Limb (tissue), 2 donors: ENCODE measurements around the gene ILDR2.

ENCODE experiments used
- DNase-seq, 2 donors: peaks; one replicate each; pipeline ENCODE4 v3.0.0-alpha.2; 2016; ENCODE audit errors: extremely low spot score in 2 of 2

The ILDR2 gene

DNA sequence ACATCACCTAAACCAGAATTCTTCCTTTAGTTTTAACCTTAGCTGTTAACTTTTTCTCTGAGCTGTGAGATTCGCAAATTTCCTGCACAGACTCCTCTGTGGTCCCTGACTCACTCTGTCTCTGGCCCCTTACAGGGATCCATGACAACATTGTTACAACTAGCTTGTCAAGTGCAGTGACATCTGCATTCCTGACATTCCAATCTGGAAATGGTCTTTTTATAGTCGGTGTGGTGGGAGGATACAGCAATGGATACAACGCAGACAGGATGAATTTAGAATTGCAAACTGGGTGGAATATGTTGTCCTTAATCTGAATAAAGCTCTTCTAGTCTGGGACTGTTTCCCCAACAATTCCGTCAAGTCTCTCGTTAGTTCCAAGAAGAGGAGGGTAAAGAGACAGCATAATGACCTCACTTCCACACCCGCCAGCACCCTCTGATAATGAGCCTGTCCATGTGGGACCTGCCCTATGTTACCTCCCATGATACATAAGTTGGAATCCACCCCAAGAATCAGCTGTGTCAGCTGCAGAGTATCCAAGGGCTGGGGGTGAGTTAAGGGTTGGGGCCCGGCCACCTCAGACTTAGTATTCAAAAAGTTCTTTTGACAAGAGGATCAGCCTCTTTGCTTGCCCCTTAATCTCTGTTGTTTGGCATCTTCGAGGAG lies 49.4 kb downstream of the ILDR2 start:
- DNase-seq, result no peak

DNA sequence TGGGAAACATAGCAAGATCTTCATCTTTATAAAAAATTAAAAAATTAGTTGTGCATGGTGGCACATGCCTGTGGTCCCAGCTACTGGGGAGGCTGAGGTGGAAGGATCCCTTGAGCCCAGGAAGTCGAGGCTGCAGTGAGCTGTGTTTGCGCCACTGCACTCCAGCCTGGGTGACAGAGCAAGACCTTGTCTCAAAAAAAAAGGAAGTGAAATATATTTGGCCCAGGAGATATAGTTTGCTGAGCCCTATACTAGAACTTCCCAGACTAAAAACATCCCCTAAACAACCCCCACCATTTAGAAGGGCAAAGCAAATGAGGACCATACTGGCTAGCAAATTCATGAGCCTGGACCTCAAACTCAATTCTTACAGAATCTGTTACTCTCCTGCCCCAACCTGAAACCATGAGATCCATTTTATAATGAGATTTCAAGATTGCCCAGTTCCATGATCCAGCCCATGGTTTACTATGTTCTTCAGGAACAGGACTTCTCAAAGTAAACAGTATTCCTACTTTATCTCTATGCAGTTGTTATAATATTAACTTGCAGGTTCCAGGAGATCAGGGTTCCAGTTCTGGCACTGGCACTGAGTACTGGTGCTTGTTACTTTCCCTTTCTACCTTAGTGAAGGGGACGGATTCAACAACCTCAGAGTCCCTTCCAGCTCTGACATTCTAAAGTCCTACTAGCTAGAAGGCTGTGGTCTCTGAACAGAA lies 50.4 kb downstream of the ILDR2 start:
- DNase-seq, result no peak

DNA sequence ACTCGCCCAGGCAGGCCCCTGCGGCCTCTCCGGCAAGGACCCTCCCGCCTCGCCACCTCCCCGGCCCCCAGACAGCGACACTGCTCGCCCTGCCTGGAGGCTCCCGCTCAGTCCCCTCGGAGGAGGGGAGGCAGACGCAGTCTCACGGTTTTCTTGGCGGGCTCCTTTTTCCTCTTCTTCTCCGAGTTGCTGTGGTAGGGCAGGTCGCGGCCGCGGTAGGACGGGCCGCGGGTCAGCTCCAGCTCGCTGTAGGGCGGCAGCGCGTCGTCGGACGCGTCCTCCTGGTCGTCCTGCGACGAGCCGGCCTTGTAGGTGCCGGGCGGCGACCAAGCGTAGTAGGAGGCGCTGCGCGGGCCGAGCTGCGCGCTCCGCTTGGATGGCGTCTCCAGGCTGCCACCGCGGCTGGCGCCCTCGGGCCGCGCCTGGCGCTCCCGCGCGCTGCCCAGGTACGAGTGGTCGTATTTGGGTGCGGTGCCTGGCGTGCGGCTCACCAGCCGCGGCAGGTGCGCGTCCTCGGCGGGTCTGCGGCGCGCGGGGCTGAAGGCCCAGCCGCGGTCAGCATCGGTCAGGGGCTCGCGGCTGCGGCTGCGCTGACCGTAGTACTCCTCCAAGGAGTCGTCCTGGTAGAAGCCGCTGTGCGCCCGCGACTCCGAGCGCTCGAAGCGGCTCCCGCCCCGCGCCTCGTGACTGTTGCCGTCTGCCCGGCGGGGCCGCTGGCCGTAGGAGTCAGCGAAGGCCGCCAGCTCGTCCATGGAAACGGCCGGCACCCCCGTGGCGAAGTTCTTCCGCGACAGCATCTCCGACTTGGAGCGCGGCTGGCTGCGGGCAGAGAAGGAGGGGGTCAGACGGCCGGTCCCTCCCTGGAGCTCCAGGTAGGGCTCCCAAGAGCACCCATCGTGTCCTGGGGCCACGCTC lies 54.5 kb downstream of the ILDR2 start:
- DNase-seq, result peak in 1 of 2 donors; percentile 55

DNA sequence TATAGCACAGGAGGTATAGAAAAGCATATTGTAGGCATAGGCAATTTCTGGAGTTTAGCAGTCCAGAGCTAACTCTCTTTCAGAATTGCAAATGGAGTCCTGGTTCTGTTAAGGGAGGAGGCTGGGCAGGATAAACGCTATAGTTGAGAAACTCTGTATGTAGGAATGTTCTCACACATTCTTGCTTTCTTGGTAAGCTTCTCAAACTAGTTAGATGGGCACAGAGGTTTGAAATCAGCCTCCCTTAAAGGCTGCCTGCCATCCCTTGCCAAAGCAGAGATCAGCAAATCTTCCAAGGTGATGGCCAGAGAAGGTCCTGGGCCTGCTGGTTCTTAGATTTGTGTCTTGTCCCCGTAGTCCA lies 56.4 kb downstream of the ILDR2 start:
- no peak for DNase-seq

DNA sequence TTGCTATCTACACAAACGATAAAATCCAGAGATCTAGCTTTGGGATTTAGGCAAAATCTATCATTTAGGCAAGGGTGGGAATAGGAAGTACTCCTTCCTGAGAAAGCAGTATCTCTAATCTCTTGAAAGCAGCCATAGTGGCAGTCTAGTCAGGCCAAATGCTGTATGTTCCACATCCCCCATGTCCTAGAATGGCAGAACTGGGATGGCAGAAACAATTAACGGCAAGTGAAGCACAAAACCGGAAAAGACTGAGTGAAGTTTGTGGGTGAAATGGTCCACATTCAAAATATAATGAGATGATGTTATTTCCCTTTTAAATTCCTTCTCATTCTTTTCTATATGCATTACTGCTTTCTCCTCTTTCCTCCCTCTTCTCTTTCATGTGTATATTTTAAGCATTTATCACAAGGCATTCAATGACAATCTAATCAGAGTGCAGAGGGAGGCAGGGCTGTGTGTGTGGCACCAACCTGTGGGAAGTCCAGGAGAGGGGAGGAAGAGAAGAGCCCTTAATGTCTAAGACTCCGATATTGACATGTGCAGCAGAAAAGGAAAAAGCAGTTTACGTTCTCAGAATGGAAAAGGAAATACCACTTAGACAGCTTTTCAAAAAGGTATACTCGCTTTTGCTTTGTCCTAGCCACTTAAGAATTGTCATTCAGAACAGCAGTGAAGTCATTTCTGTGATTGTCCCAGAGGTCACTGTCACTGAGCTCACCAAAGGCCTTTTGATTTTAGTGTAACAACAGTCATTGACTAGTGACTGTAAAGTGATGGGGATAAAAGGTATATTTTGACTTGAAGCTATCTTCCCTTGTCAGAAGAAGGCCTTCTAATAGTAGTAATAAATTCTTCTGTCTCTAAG lies 57.0 kb downstream of the ILDR2 start:
- no peak for DNase-seq

DNA sequence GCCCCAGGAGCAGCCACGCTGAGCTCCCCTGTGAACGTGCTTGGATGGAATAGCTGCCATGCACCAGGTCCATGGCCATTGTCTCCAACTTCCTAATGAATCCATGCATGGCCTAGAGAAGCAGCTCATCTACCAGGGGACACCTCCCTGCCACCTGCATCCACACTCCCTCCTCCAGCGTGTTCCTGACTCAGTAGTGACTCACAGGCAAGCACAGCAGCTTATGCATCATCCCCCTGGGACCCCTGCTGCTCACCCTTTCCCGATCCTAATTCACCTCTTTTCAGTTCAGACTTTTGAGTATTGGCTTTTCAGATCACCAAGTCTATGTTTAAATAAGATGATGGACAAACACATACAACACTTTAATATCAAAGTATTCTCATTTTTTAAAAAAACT lies 59.4 kb downstream of the ILDR2 start:
- no peak for DNase-seq

DNA sequence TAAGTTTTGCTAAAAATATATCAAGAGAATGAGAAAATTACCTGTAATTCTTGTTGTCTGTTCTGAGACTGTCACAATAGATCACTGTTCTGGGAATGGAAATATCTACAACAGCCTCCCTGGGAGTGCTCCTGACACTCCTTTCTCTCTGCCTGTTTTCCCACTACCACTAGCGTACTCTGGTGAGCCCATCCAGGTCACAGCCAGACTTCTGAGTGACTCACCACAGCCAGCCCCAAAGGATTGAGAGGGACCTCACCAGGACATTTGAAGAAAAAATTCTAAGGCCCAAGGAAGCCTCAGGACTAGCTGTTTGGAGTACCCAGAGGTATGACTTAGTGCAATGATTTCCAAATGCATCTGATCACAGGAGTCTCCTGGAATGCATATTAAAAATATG lies 60.3 kb downstream of the ILDR2 start:
- DNase-seq, result no peak

DNA sequence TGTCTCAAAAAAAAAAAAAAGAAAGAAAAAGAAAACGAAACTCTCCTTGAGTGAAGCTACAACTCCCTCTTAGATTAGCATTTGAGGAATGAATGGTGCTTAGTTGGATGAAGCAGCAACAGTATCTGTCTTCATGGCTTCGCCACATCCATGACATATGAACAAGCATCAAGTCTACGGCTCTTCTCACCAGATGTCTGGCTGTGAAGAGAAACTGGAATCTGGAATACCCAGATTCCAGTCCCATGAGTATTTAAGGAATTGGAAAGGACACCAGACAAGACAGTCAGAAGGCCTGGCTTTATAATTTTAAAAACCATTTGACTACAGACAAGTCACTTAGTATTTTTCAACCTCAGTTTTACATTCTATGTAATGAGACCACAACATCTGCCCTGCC lies 61.2 kb downstream of the ILDR2 start:
- no peak for DNase-seq

DNA sequence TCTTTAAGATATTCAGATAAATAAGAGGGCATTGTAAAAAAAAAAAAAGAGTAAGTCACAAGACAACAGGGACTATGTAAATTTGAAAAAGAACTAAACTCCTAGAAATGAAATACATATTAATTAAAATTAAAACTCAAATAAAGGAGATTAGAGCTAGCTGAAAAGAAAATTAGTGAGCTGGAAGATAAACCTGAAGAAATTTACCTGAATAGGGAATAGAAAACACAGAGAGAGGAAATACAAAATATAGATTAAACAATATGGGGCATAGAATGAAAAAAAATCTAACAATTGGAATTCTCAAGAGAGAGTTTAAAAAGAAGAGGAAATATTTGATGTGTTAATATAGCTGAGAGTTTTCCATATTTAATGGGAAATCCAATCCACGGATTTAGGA lies 63.7 kb downstream of the ILDR2 start:
- no peak for DNase-seq

DNA sequence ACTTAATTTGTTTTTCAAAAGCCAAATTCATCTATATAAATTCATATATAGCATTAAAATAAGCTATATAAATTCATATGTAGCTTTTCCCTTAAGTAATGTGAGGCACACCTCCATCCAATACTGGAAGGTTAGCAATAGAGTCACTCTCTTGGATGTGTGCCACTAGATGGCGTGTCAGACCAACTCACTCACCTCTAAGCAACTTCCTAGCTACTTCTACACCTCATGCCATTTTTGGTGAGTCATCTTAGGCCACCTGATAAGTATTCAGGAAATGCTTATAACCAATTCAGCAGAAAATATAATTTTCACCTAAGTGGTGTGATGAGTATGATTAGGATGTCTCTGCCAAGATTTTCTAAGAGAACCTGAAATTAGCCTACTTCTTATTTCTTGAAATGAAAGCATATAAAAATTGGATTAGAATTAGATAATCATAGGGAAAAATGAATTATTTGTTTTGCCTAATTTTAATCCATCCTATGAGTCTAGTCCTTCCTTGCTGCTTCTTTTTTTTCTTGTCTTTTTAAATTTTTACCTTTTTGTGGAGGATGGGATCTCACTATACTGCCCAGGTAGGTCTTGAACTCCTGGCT lies 64.8 kb downstream of the ILDR2 start:
- peak; percentile 67 to 76 for DNase-seq

DNA sequence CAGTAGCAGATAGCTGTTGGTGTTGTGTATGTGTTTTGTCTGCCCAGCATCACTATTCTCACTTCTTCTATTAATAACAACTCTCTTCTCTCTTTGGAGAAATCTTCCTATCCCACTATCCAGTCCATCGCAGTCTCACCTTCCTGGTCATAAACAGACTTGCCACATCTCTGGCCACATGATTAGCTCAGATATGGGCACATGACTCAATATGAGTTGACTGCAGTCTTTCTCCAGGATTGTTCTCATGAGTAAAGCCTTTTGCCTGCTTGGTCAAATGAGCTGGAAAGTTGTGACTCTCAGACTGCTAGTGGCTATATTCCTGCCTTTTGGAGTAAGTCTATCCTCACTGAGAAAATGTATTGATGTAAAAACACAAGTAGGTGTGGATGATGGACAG lies 66.4 kb downstream of the ILDR2 start:
- DNase-seq, result no peak

DNA sequence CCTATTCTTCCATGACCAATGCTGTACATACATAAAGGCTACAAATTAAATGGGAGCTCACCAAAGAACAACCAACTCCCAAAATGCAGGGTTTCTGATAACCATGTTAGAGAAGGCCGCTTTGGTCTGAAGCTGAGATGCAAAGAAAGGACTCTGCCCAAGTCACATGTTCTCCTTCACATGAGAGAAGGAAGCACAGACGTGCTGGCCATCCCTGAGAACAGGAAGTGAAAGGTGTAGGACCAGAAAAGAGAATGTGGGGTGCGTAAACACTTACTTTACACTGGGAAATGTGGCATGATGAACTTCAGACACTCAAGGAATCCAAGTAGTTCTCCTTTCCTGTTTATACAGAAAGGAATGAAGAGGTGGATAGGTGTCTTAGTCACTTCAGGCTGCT lies 67.6 kb downstream of the ILDR2 start:
- DNase-seq, result no peak

DNA sequence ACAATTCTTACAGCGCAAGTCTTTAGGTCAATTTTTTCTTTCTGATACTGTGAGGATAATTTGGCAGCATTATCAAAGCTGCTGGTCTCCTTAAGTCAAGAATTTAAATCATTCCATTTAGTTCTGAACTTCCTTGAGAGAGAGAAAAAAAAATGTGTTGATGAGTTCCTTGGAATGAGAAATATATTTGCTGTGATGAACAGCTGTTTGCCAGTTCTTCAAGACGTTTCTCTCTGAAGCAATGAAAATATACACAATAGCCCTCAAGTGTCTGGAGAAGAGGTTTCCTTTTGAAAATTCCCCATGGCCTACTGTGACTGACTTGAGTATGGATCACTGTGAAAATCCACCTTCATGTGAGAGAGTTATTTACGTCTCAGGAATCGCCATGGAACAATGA lies 68.3 kb downstream of the ILDR2 start:
- no peak for DNase-seq

DNA sequence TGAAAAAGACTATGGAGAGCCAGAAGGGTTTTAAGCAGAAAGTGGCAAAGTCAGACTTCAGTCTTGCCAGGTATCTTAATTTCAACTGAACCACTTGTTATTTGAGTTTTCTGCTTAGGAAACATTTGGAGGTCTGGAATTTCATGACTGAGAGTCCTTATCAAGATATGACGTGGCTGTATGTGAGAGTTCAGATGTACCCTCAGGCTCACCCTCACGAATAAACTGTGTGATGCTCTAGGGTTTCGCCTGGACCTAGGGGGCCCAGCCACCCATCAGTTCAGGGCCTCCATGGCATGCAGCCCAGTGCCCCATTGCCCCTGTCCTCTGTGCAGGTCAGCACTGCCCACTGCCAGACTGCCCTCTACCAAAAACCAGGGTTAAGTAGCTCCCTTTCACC lies 68.7 kb downstream of the ILDR2 start:
- DNase-seq, result no peak

DNA sequence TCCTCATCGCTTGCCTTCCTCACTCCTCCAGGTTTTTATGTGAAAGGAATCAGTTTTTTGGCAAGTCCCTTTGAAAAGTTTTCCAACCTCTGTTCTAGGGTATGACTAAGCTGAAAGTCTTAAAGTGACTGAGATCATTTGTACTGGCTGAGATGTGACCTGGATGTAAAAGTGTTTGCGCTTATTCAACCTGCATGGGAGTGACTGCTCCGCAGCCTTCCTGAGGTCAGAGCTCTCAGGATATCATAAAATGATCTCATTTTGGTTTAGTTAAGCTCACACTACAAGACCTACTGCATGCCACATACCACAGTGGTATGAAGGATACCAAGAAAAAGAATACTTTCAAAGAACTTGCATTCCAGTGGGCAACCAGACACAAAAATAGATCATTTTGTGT lies 69.4 kb downstream of the ILDR2 start:
- peak in 1 of 2 donors; percentile 26 for DNase-seq

DNA sequence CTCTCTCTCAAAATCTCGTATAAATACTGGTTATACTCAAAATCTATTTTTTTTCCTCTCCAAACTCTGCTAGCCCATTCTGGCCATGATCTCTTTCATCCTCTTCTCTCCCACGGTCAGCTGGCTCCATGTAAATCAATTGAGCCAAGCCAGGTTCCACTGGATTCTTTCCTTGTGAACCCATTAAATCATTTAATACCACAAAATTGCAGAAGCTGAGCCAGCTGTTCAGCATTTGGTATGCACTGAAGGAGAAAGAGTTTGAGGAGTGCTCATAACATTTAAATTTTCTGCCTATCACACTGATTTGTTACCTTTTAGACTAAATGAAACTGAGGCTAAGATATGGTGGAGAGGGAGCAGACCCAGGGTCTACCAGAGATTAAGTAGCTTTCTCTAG lies 70.2 kb downstream of the ILDR2 start:
- peak in 1 of 2 donors; percentile 55 for DNase-seq

DNA sequence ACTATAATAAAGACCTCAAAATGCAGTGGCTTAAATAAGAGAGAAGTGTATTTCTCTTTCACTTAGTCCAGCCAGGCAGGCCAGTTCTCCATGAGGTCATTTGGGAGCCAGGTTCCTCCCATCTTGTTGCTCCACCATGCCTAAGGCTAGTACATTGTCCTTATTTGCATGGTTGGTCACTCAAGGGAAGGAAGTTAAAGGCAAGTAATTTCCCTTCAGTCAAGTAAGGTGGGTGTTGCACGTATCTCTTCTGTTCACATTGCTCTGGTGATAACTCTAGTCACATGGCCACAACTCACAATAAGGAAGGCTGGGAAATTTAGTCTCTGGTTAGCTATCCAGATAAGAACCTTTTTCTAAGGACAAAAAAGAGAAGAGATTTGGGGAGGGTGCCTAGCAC lies 72.1 kb downstream of the ILDR2 start:
- DNase-seq, result no peak

DNA sequence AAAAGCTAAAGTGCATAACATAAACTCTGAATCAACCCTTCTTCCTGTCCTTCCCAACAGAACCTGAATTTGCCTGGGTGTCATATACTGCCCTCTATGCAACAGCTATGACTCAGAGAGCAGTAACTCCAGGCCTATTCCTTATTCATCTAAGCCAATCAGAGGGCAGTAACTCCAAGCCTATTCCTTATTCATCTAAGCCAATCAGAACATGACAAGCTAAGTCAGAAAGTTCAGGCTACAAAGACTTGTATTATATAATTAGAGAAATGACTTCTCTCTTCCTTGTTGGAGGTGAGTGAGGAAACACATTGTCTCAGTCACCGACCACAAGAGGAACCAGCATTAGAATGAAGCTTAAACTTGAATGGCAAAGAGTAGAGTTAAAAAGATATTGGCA lies 73.1 kb downstream of the ILDR2 start:
- no peak for DNase-seq

DNA sequence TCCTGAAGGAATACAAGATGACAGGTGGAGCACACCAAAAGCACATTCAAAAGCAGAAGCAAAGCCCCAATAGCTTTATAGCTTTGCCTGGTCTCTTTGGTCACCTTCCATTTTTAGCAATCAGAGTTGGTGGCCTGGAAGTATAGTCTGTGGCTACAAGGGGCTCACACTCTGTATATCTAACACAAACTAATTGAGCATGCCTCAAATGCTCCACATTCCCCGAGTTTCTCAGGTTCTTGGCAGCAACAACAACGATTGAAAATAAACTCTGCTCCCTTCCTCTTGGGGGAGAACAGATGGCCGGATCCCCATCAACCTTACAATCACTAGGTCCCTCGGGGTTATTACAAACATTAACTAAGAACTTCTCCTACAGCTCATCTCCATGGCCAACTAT lies 74.4 kb downstream of the ILDR2 start:
- no peak for DNase-seq

DNA sequence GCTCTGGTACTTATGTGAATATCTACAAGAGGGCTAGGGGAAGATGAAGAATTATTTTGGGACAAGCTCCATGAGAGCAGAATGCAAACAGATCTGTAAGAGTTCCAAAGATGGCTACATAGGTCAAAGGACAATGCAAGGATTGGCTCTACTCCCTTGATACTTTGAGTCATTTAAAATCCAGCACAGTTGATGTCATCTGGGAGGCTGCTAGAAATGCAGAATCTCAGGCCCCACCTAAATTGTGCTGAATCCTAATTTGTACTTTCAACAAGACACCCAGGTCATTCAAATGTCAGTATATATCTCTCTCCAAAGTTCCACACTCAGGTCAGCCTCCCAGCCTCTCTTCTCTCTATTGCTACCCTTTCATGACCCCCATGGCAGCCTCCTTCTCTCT lies 75.6 kb downstream of the ILDR2 start:
- DNase-seq, result no peak

DNA sequence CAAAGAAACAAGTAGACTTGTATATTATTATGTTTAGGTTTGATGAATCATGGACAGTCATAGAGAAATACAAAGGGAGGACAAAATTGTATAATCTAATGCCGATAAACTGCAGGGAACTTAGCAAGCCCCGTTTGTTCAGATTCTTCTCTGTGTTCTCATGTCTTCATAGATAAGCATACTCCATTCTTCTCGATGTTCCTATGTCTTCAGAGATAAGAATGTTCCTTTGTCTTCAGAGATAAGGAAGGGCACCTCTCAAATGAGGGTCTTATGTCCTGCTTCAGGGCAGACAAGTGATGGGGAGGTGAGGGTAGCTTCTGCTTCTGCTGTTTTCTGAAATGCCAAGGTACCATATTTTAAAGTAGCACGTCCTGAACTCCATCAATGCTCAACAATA lies 79.6 kb downstream of the ILDR2 start:
- no peak for DNase-seq
